Renal cortical epithelial cell (primary cell): Measurements from ENCODE around the gene TRIM38. TPM values are rescaled to one million over a fixed set of nuclear protein-coding genes. Genes with fewer than 3 reads are reported as not detected.
"Not testable (repeated sequence)": the region's sequence is repeated elsewhere in the genome, so short reads cannot be mapped to it uniquely, and the experiment has no call there.

Experiments used
- DNase-seq: peaks from one replicate; pipeline ENCODE4 v3.0.0-alpha.2; 2011; ENCODE audit warnings: low read depth
- total RNA-seq: library from RNA; depleted of rRNA; stranded (reverse); fragments of >200 nt; gene quantifications from 2 replicates; pipeline ENCODE4 v1.2.3, GENCODE V29; 2014

The TRIM38 gene, protein sequence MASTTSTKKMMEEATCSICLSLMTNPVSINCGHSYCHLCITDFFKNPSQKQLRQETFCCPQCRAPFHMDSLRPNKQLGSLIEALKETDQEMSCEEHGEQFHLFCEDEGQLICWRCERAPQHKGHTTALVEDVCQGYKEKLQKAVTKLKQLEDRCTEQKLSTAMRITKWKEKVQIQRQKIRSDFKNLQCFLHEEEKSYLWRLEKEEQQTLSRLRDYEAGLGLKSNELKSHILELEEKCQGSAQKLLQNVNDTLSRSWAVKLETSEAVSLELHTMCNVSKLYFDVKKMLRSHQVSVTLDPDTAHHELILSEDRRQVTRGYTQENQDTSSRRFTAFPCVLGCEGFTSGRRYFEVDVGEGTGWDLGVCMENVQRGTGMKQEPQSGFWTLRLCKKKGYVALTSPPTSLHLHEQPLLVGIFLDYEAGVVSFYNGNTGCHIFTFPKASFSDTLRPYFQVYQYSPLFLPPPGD
- total RNA-seq = 10.4 and 28.5 TPM in 2 replicates

DNA sequence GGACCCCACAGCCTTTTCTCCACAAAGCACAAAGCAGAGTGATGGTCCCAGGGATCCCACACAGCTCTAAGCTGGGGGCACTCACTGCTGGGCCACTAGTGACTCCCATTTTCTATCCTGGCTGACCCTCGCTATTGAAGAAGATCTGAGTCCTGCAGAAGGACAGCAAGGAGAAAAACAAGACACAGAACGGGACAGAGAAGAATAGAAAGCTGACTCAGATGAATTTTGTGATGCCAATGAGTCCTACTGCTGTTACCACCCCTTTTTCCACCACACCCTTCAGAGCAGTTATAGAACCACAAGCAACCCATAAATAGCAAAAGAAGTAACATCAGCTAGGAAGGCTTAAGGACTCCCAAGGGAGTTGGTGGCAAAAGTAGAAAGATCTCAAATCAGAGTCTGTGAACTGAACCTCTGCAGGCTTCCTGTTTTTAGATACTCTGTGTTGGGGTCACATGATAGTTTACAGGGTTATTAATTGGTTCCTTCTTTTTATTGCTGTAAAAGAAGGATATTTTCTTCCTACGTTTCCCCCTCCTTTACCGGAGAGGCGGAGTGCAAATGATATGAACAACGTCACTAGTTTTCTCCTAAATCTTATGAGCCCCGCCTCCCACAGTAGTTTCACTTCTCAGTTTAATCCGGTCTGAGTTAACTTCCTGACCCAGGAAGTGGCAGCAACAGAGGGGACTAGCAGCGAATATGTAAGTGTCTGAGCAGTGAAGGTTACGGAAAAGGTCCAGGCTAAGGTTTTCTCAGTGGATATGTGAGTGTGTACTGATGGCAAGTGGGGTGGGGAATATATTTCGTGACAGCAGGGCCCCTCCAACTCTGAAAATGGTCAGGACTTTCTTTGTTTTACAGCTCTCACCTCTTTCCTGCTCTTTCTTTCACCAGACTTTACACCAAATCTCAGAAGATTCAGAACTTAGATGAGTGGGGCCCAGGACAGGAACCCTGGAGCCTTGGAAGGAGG is at the start of gene TRIM38:
TSS of gene TRIM38 (plus strand) at position 654 of the 979 bp plus-strand sequence. CDS start 3,721 bp downstream, outside the sequence.
- DNase-seq = peak; percentile 90

DNA sequence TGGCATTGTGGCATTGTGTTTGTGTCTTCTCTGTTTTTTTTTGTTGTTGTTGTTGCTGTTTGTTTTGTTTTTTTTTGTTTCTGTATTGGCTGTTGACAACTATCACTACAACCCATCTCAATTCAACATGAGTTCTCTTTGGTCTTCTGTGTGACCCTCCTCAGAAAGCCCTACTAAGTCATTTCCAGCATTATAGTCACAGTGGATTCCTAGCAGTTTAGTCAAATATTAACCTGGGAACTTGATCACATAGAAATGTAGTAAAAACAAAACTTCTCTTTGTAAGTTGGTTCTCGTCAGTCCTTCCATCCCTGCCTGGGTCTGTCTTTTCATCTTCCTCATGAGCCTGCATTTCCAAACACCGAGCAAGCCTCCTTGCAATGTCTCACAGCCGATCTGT is 48.9 kb upstream of the TRIM38 start:
- peak; percentile 85 for DNase-seq

DNA sequence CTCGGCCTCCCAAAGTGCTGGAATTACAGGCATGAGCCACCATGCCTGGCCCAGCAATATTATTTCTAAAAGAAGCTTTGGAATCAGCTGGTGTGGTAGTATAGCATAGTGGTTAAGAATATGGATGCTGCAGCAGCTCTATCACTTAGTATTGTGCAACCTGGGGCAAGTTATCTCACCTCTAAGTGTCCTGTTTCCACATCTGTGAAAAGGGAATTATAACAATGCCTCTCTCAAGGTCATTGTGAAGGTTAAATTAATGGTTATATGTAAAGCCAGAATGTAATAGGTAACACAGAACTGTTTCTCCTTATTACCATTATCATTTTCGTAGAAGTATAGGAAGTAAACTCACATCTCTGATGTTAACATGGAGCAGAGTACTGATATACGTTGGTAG is 46.3 kb upstream of the TRIM38 start:
- no peak for DNase-seq

DNA sequence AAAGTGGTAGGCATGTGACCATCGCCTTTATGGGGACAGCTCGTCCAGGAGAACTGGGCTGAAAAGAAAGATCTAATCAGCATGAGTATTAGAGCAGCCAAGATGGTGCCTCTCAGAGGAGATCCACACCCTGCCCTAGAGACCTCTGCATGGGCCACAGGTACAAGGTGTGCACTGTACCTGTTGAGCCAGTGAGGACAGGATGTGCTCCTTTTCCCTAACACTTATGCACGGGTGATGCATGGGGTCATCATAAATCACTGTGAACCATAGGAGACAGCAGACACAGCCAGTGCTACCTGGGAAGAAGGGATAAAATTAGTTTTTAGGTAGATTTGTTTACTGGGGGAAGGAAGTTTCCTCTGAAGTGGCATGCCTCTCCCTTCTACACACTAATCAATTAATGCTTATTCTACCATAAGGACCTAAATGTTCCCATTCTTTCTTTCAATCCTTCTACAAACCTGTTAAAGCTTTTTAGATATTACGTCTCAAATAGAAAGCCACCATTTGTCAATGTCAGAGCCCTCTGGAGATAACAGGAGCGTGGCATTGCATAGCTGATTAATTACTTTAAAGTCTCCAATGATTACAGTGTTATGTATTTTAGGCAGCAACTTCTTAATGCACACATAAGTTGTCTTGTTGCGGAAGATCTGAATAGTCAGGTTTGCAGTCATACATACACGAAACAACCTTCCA is 45.7 kb upstream of the TRIM38 start:
- no peak for DNase-seq

DNA sequence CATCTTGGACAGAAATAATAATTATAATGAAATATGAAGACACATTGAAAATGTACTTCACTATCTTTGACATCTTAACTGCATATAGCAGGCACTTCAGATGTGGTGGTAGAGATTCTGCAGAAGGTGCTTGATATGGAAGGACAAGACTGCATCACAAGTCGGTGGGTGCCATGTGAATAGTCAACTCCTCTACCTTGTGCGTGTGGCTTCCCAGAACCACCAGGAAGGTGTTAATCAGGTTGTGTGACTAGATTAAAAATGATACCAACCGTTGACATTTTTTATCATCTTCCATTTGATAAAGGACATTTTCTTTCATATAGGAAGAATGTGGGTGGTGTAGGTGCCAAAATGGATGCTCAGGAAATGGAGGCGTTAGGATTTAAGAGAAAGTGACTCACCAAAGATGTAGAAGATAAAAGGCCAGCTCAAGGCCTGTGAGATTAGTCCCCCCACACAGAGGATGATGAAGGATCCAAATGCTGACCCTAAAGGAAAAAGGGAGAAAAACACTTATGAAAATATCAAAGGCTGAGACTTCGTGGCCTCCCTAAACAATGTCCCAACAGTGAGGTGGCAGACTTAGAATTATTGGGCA is 44.4 kb upstream of the TRIM38 start:
- DNase-seq = no peak

DNA sequence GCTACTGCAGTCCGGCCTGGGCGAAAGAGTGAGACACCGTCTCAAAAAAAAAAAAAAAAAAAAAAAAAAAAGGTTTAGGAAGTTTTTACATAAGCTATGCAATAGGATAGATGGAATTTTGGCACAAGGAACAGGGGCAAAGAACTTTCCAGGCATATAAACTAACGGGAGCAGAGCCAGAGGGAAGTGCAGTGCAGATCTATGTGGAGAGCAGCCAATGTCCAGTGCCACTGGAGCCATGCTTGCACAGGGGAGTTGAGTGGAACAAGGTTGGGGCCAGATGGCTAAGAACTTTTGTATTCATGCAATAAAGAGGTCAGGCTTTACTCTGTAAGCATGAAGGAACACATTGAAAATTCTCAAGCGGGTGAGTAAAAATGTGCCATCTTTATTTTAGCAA is 42.9 kb upstream of the TRIM38 start:
- DNase-seq = no peak

DNA sequence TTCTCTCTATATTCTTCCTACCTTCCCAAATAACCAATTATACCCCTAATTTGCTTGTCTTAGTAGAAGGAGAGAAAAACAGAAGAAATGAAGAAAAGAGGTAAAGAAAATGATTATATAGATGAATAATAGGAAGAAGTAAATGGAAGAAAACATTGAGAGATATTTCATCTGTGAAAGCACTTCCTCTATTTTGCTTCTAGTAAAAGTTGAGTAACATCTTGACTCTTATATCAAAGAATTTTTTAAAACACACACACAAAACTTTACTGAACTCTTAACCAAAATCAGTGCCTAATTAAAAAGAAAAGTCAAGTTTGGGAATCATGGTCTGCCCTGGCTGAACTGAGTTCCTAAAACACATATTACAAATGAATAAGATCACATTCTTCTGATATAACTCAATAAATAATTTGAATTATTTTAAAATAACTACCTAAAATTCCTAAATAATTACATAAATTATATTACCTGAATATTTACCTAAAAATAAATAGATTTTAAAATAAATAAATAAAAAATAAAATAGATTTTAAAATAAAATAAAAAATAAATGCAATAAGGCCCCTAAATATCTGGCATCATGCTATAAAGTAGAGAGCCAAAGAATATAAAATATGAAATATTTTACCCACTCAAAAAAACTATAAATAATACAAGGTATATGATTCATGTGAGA is 40.9 kb upstream of the TRIM38 start:
- DNase-seq = no peak

DNA sequence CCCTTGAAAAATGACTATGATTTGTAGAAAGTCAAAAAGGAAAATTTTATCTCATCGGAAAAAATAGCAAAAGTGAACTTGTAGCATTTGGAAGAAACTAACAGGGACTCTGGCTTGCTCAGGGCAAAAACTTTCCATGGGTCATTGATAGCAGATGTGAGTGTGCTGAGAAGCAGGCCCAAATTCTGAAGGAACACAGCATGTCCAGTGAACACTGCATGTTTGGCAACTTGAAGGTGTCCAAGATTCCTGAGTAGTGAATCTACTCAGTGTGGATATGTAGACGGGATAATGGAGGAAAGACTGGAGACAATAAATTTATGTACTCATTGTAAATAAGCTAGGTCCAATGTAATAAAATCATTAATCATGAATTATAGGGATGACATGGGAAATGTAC is 40.3 kb upstream of the TRIM38 start:
- DNase-seq = peak; percentile 59

DNA sequence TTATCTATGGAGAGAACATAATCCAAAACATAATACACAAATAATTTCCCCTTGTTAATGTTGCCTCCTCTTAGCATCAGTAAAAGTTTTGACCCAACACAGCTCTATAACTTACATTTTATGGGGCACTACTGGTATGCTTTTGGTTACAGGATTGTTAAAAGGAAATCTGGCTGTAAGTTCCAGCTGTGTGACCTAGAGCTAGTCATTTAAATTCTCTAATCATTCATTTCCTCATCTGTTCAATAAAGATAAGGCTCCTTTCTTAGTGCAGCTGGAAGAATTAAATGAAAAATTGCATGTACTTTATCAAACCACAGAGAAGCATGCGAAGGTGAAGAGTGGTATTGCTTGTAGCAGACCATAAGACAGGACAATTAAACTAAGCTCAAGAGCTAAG is 36.7 kb upstream of the TRIM38 start:
- DNase-seq = no peak

DNA sequence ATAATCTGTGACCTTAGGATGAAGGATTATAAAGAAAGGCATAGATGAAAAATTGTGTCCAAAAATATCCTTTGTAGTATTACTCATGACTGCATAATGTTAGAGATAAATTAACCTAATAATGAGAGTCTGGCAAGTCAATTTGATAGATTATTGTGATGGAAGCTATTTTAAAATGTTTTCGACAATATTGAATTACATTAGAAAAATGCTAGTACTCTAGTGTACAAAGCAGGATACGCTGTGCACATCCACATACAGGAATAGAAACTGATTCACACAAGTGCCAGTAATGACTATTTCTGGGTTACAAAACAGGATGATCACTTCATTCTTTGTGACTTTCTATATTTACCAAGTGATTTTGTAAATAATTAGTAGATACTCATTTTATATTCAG is 35.4 kb upstream of the TRIM38 start:
- DNase-seq = no peak

DNA sequence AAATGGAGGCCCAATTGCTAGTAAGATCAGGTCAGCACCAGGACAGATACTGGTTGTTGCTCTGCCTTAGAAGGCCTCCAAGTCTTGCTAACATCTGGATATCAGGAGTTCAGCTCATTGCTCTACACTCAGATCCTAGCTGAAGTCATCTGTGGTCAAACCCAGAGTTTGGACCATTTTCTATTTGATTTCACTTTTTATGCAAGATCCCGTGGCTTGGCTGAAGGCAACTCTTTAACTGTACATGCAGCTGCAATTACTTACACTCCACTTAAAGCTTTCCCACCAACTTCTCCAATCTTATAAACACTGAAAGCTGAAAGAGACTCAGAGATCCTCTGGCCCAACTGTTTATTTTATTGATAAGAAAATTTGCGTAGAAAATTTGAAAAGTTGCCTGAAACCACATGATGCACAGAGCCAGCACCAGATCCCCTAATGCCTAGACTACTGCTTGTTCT is 34.8 kb upstream of the TRIM38 start:
- DNase-seq = no peak

DNA sequence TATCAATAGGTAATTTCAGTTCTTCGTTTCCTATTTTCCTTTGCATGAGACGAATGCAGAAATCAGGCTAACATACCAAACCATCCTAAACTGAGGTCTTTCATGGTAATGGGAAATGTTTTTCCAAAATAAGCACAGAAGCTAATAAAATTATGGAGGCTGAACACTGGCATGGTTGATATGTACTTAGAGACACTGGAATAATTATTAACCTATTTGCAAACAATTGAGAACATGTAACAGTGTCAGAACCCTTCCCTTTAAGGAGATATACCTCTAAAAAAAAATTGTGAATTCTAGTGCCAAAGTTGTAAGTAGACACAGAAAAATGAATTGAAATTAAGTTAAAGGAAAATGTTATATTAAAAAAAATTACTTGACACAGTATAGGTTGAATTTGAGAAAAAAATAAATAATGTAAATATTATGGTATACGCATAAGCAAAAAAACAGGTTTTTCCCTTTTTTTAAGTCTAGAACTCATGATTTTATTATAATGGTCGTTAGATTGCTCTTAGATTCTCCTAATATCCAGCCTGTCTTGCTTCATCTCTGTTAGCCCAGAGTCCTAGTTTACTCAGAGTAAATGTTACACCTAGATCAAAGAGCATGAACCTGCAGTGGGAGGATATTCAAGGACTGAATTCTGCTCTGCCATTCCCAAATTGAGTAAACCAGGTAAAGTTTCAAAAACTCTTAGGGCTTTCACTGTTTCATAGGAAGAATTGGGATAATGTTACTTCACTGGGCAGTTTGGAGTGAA is 33.9 kb upstream of the TRIM38 start:
- DNase-seq = peak; percentile 42

DNA sequence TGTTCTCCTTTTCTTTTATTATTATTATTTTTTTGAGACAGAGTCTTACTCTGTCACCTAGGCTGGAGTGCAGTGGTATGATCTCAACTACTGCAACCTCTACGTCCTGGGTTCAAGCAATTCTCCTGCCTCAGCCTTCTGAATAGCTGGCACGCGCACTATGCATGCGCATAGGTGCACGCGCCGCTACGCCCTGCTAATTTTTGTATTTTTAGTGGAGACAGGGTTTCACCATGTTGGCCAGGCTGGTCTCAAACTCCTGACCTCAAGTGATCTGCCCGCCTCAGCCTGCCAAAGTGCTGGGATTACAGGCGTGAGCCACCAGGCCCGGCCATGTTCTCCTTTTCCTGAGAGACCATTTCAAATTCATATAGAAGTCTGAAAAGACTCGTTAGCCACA is 32.8 kb upstream of the TRIM38 start:
- DNase-seq = not testable (repeated sequence)

DNA sequence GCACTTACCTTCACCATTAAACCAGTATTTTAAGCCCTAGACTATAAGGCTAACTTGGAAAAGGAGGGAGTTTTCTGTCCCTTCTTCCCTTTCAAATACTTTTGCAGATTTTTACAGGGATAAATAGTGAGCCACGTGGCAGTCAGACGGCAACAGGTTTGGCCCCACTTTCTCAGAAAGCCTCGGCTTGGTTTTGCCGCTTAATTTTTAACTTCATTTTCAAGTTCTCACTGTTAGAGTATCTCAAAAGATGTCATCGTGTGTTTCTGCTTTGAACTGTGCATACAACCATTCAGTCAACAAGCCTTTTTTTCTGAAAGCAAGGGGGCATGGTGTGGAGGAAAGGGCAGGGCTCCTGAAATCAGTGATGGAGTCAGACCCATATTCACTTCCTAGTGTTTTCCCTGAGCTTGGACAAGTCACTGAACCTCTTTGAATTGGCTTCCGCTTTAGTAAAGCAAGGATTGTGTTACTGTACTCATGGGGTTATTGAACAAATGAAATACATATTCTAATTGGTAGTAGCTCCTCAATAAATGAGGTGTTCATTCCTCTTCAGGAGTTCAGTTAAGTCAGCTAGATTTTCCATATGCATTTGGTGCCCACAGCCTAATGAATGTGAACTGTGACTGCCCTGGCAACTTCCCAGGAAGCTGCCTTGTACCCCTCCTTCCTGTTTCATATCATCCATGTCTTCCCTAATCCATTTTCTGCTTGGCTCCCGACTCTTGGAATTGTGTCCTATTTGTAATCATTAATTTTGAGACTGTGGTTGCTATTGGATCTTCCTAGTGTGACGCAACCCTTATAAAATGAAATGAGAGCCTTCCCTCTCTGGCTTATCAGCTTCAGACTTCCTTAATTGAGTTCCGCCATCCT is 31.8 kb upstream of the TRIM38 start, which contains the start of gene SLC17A2:
TSS of gene SLC17A2 (minus strand) at position 160 of the 879 bp plus-strand sequence. CDS start 4,895 bp downstream, outside the sequence.
- DNase-seq = peak; percentile 60

DNA sequence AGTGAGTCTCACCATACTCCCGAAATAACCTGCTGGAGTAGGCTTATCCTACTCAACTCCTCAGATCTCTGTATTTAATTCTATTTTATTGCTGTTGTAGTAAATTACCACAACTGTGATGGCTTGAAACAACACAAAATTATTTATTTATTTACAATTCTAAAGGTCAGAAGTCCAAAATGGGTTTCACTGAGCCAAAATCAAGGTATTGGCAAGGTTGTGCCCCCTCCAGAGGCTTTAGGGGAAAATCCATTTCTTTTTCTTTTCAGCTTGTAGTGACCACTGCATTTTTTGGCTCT is 31.2 kb upstream of the TRIM38 start:
- DNase-seq = no peak

DNA sequence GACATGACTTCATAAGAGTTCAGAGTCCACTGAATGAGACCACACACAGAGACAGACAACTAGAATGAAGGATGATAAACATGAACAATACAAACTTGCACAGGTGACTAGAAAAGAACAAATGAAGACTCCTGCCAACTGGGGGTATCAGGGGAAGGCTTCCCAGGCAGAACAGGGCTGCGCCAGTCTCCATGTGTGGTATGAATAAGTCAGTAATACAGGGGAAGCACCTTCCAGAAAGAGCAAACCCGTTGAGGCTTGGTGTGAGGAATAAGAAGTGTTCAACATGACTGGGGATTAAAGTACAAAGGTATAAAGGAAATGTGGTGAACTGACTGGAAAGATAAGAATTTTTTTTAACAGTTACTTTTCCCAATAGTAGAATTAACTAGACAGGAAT is 28.4 kb upstream of the TRIM38 start:
- no peak for DNase-seq

DNA sequence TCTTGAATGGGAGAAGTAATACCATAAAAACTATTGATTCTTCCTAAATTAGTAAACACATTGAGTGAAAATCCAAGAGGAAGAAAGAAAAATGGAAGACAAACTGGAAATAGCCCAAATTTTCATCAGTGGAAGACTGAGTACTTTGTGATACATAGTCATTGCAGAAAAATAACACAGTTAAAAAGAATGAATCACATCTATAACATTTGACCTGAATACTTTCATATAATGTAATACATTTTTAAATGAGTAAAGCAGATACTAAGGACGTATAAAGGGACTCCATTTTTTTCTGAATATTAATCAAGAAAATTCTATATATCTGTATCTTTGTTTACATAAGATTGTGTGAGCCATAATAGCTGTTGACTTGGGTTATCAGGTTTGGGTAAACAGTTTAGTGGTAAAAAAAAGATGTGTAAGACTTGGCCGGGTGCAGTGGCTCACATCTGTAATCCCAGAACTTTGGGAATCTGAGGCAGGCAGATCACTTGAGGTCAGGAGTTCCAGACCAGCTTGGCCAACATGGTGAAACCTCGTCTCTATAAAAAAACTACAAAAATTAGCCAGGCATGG is 27.8 kb upstream of the TRIM38 start:
- no peak for DNase-seq

DNA sequence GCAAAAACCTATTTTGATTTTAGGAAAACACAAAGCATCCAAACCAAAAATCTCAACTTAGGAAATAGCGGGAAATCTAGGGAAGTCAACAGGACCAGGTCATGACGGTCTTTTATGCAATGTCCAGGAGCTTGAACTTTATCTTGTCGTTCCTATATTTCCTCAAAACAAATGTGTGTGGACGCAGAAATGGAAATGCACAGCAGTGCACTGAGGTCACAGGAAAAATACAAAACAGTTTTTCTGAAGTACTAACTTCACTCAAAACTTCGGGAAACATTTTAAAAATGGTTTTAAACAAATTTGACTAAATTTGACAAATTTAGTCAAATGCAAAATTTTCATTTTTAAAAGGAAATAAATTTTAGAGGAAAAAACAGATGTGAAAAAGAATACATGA is 26.6 kb upstream of the TRIM38 start:
- DNase-seq = no peak

DNA sequence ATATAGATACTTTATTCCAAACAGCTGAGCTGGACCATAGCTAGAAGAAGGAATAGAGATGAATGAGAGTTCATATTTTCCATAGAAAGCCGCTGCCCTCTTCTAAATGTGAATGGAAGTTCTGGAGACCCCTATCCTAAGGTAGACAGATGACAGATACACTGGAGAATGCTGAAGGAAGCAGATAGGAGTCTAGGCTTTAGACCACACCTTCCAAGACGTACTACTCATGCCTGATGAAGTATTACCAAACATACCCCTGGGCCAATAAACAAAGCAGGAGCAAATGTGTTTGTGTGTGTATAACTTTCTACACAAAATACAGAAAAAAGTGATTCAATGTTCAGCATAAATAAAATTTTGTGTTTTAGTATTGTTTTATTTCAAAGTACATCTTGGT is 23.0 kb upstream of the TRIM38 start:
- no peak for DNase-seq
